HCT116 (cell line): ENCODE results near the gene RPTOR. TPM values are rescaled to one million over a fixed set of nuclear protein-coding genes. Genes with fewer than 3 reads are reported as not detected.

Source experiments
- ELF1 ChIP-seq: IDR thresholded peaks from 2 replicates; pipeline ENCODE4 v1.6.1; 2012; ENCODE audit warnings: low read depth, borderline replicate concordance
- EZH2phosphoT487 ChIP-seq: fragments of 200-600 bp; IDR thresholded peaks from 2 replicates; pipeline ENCODE4 v1.6.1; 2018; ENCODE audit warnings: antibody characterized with exemption, borderline replicate concordance
- POLR2A ChIP-seq: IDR thresholded peaks from 2 replicates; pipeline ENCODE4 v1.7.0; 2011; ENCODE audit warnings: borderline replicate concordance; ENCODE audit not compliant: insufficient read depth, insufficient read length; ENCODE audit errors: extremely low read depth
- POLR2AphosphoS5 ChIP-seq: IDR thresholded peaks from 2 replicates; pipeline ENCODE4 v1.6.1; 2011; ENCODE audit warnings: mild to moderate bottlenecking, low read depth, low read length, moderate library complexity
- REST ChIP-seq: IDR thresholded peaks from 2 replicates; pipeline ENCODE4 v1.6.1; 2012; ENCODE audit warnings: low read depth
- SIN3A ChIP-seq: IDR thresholded peaks from 2 replicates; pipeline ENCODE4 v1.6.1; 2012; ENCODE audit warnings: low read depth
- SP1 ChIP-seq: IDR thresholded peaks from 2 replicates; pipeline ENCODE4 v1.6.1; 2012; ENCODE audit warnings: low read depth
- YY1 ChIP-seq: IDR thresholded peaks from 2 replicates; pipeline ENCODE4 v1.6.1; 2011; ENCODE audit warnings: low read length, low read depth, moderate library complexity, mild to moderate bottlenecking; ENCODE audit not compliant: insufficient replicate concordance; ENCODE audit errors: extremely low read depth
- ZFX ChIP-seq: fragments of 450-650 bp; IDR thresholded peaks from 2 replicates; pipeline ENCODE4 v1.6.1; 2017
- ZNF274 ChIP-seq: fragments of 200-500 bp; sonication (Bioruptor generic); IDR thresholded peaks from 2 replicates; pipeline ENCODE4 v1.6.1; 2014; ENCODE audit warnings: mild to moderate bottlenecking, low read depth, low read length, inconsistent platforms
- total RNA-seq: library from RNA; stranded (reverse); gene quantifications from one replicate; pipeline ENCODE4 v1.2.1, GENCODE V29; 2021; ENCODE audit not compliant: unreplicated experiment
- TF ChIP-seq, protein P1 (sequence below), 3 experiments: fragments of 200-600 bp in 1 of 3; sonication (generic) in 1 of 3; IDR thresholded peaks in 2 of 3; conservative IDR thresholded peaks in 1 of 3; 2 replicates each; pipeline ENCODE4 v1.5.1; 2012 to 2017; ENCODE audit warnings: low read depth in 2 of 3, low read length in 2 of 3, antibody characterized with exemption in 1 of 3, borderline replicate concordance in 1 of 3, control low read depth in 1 of 3, mild to moderate bottlenecking in 1 of 3, mixed read lengths in 1 of 3, mixed run types in 1 of 3, moderate library complexity in 1 of 3; ENCODE audit not compliant: insufficient read depth in 1 of 3

Gene RPTOR
- total RNA-seq, 1 experiment from 2014 or later: 69.5 TPM

GRCh38 chr17:80573701-80574100 lies 29.1 kb downstream of the RPTOR start (continued):
- TF ChIP-seq, protein P1, sequence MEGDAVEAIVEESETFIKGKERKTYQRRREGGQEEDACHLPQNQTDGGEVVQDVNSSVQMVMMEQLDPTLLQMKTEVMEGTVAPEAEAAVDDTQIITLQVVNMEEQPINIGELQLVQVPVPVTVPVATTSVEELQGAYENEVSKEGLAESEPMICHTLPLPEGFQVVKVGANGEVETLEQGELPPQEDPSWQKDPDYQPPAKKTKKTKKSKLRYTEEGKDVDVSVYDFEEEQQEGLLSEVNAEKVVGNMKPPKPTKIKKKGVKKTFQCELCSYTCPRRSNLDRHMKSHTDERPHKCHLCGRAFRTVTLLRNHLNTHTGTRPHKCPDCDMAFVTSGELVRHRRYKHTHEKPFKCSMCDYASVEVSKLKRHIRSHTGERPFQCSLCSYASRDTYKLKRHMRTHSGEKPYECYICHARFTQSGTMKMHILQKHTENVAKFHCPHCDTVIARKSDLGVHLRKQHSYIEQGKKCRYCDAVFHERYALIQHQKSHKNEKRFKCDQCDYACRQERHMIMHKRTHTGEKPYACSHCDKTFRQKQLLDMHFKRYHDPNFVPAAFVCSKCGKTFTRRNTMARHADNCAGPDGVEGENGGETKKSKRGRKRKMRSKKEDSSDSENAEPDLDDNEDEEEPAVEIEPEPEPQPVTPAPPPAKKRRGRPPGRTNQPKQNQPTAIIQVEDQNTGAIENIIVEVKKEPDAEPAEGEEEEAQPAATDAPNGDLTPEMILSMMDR (IDR thresholded peaks at IDR 0.05 in 2 of 3, conservative IDR thresholded peaks at IDR 0.05 in 1 of 3; ENCODE audit: borderline replicate concordance in 1 of 3, insufficient read depth in 1 of 3, low read depth in 2 of 3, low read length in 2 of 3): no peak
- TF ChIP-seq SIN3A (no peak), SP1 (no peak), POLR2A (no peak), EZH2phosphoT487 (no peak), ZFX (no peak), ELF1 (no peak), ZNF274 (no peak), REST (no peak), POLR2AphosphoS5 (no peak), YY1 (no peak)
- TF ChIP-seq, all 23 proteins: peak for 0
